Neuronal stem cell (in vitro differentiated cells): Measurements from ENCODE around the gene NTRK3.

Source experiments
- DNase-seq: peaks from one replicate; pipeline ENCODE4 v3.0.0-alpha.2; 2013; ENCODE audit warnings: low spot score
- H2AFZ ChIP-seq: one replicate; pipeline ENCODE4 v1.6.1; 2013; ENCODE audit warnings: mild to moderate bottlenecking, low read length, inconsistent platforms
- H2AK5ac ChIP-seq: 2 replicates; pipeline ENCODE4 v1.6.1; 2013; ENCODE audit warnings: low read depth, mild to moderate bottlenecking, inconsistent platforms, low read length, moderate library complexity, mixed read lengths
- H2BK120ac ChIP-seq: 2 replicates; pipeline ENCODE4 v1.6.1; 2013; ENCODE audit warnings: low read depth, mild to moderate bottlenecking, inconsistent platforms, low read length, moderate library complexity, mixed read lengths
- H2BK12ac ChIP-seq: one replicate; pipeline ENCODE4 v1.6.1; 2013; ENCODE audit warnings: low read length, inconsistent platforms
- H2BK15ac ChIP-seq: 2 replicates; pipeline ENCODE4 v1.6.1; 2013; ENCODE audit warnings: mild to moderate bottlenecking, low read length, inconsistent platforms, mixed read lengths
- H2BK5ac ChIP-seq: one replicate; pipeline ENCODE4 v1.6.1; 2013; ENCODE audit warnings: inconsistent platforms, mild to moderate bottlenecking, low read length, moderate library complexity
- H3K14ac ChIP-seq: one replicate; pipeline ENCODE4 v1.6.1; 2013; ENCODE audit warnings: low read length, inconsistent platforms
- H3K18ac ChIP-seq: 2 replicates; pipeline ENCODE4 v1.6.1; 2013; ENCODE audit warnings: low read length, inconsistent platforms
- H3K23ac ChIP-seq: 2 replicates; pipeline ENCODE4 v1.6.1; 2013; ENCODE audit warnings: low read depth, mild to moderate bottlenecking, mixed read lengths, low read length, inconsistent platforms; ENCODE audit not compliant: poor library complexity
- H3K27ac ChIP-seq: replicated peaks from 3 replicates; pipeline ENCODE4 v1.5.1; 2013; ENCODE audit warnings: low read length, inconsistent platforms
- H3K27me3 ChIP-seq, 3 experiments: 2 replicates each; pipeline ENCODE4 v1.6.1; 2013; ENCODE audit warnings: low read length in 3 of 3, mild to moderate bottlenecking in 2 of 3, inconsistent platforms in 1 of 3, low read depth in 1 of 3, mixed read lengths in 1 of 3, moderate library complexity in 1 of 3; ENCODE audit not compliant: control insufficient read depth in 3 of 3, insufficient read depth in 3 of 3
- H3K36me3 ChIP-seq, 2 donors: replicated peaks in 1 of 2; 2 replicates each; pipeline ENCODE4 v1.6.1; 2013; ENCODE audit warnings: low read length in 2 of 2; ENCODE audit not compliant: control insufficient read depth in 2 of 2, insufficient read depth in 2 of 2
- H3K4ac ChIP-seq: 2 replicates; pipeline ENCODE4 v1.6.1; 2013; ENCODE audit warnings: inconsistent platforms, mild to moderate bottlenecking, low read length, moderate library complexity
- H3K4me1 ChIP-seq, 2 donors: 1 replicate in 1 of 2; 2 replicates in 1 of 2; pipeline ENCODE4 v1.6.1; 2013; ENCODE audit warnings: low read length in 2 of 2, low read depth in 1 of 2; ENCODE audit not compliant: control insufficient read depth in 2 of 2, insufficient read depth in 1 of 2
- H3K4me2 ChIP-seq: one replicate; pipeline ENCODE4 v1.6.1; 2013; ENCODE audit warnings: mild to moderate bottlenecking, low read length, inconsistent platforms; ENCODE audit not compliant: insufficient read depth, poor library complexity, severe bottlenecking
- H3K4me3 ChIP-seq, 2 donors: 2 replicates each; pipeline ENCODE4 v1.5.1; 2013; ENCODE audit warnings: low read length in 2 of 2, mild to moderate bottlenecking in 2 of 2, inconsistent platforms in 1 of 2, moderate library complexity in 1 of 2
- H3K79me1 ChIP-seq: one replicate; pipeline ENCODE4 v1.6.1; 2013; ENCODE audit warnings: low read depth, mild to moderate bottlenecking, inconsistent platforms, low read length, moderate library complexity
- H3K9ac ChIP-seq: one replicate; pipeline ENCODE4 v1.6.1; 2013; ENCODE audit warnings: mild to moderate bottlenecking, low read depth, low read length, inconsistent platforms; ENCODE audit not compliant: poor library complexity
- H3K9me3 ChIP-seq, 2 donors: replicated peaks in 1 of 2; 2 replicates each; pipeline versions ENCODE3 to v1.6.1; 2013; ENCODE audit warnings: low read length in 2 of 2, mild to moderate bottlenecking in 2 of 2, inconsistent platforms in 1 of 2, low read depth in 1 of 2, mixed read lengths in 1 of 2, moderate library complexity in 1 of 2; ENCODE audit not compliant: control insufficient read depth in 2 of 2, insufficient read depth in 1 of 2
- H4K8ac ChIP-seq: one replicate; pipeline ENCODE4 v1.6.1; 2013; ENCODE audit warnings: low read depth, mild to moderate bottlenecking, inconsistent platforms, low read length, moderate library complexity
- H4K91ac ChIP-seq: one replicate; pipeline ENCODE4 v1.6.1; 2013; ENCODE audit warnings: low read length, low read depth, mild to moderate bottlenecking, inconsistent platforms; ENCODE audit not compliant: poor library complexity
- WGBS, 2 donors: extraction: QIAGEN DNeasy Blood & Tissue Kit; methylation state at CpG; one replicate each; pipeline ENCODE4 v1.1.7; 2013; ENCODE audit warnings: missing lambda C conversion rate in 2 of 2, mixed read lengths in 1 of 2; ENCODE audit not compliant: insufficient read length in 2 of 2, insufficient replicate concordance in 1 of 2; ENCODE audit errors: extremely low coverage in 2 of 2; 5-methylcytosine and 5-hydroxymethylcytosine counted together

NTRK3 gene

GRCh38 chr15:87860743-87861142 lies 395.8 kb downstream of the NTRK3 start:
- Histone ChIP-seq H3K4me3 (no peak overlapping the region), H3K27me3 (no peaks in the 10 kb centered on the region), H3K27ac (no peak overlapping the region), H2AFZ (no peak overlapping the region), H3K9me3 (no peaks in the 10 kb centered on the region), H3K23ac (no peak overlapping the region), H3K4me2 (no peak overlapping the region), H3K79me1 (no peaks in the 10 kb centered on the region), H3K36me3 (no peaks in the 10 kb centered on the region), H2BK5ac (no peak overlapping the region), H2BK120ac (no peak overlapping the region), H3K9ac (no peak overlapping the region), H3K18ac (no peak overlapping the region), H2BK12ac (no peak overlapping the region), H2AK5ac (no peak overlapping the region), H4K91ac (no peak overlapping the region), H2BK15ac (no peak overlapping the region), H3K14ac (no peak overlapping the region), H4K8ac (no peak overlapping the region), H3K4me1 (no peaks in the 10 kb centered on the region), H3K4ac (no peak overlapping the region)
- no peak for DNase-seq
- WGBS, 2 donors, result no CpG with 5 or more reads among the region's 3 CpGs

GRCh38 chr15:87858651-87859050 lies 397.9 kb downstream of the NTRK3 start:
- Histone ChIP-seq H4K8ac (no peak overlapping the region), H2BK12ac (no peak overlapping the region), H2BK5ac (no peak overlapping the region), H3K18ac (no peak overlapping the region), H2BK15ac (no peak overlapping the region), H2BK120ac (no peak overlapping the region), H3K23ac (no peak overlapping the region), H3K4me1 (no peaks in the 10 kb centered on the region), H3K4me2 (no peak overlapping the region), H3K79me1 (no peaks in the 10 kb centered on the region), H2AK5ac (no peak overlapping the region), H3K9me3 (no peaks in the 10 kb centered on the region), H3K27ac (no peak overlapping the region), H3K27me3 (no peaks in the 10 kb centered on the region), H3K14ac (no peak overlapping the region), H2AFZ (no peak overlapping the region), H4K91ac (no peak overlapping the region), H3K36me3 (no peaks in the 10 kb centered on the region), H3K4me3 (no peak overlapping the region), H3K4ac (no peak overlapping the region), H3K9ac (no peak overlapping the region)
- DNase-seq, result no peak
- WGBS, 2 donors, result no CpG with 5 or more reads among the region's 2 CpGs

GRCh38 chr15:87851497-87851896 lies 405.0 kb downstream of the NTRK3 start:
- Histone ChIP-seq H4K91ac (no peak overlapping the region), H2BK5ac (no peak overlapping the region), H2BK12ac (no peak overlapping the region), H3K4me1 (no peaks in the 10 kb centered on the region), H2BK15ac (no peak overlapping the region), H2AK5ac (no peak overlapping the region), H3K27ac (no peak overlapping the region), H3K4ac (no peak overlapping the region), H3K18ac (no peak overlapping the region), H3K9me3 (no peaks in the 10 kb centered on the region), H2AFZ (no peak overlapping the region), H3K14ac (no peak overlapping the region), H3K4me2 (no peak overlapping the region), H3K9ac (no peak overlapping the region), H3K4me3 (no peak overlapping the region), H3K36me3 (no peaks in the 10 kb centered on the region), H3K79me1 (no peaks in the 10 kb centered on the region), H2BK120ac (no peak overlapping the region), H4K8ac (no peak overlapping the region), H3K27me3 (no peaks in the 10 kb centered on the region), H3K23ac (no peak overlapping the region)
- no peak for DNase-seq
- no CpG with 5 or more reads among the region's 2 CpGs for WGBS, 2 donors

- no peak overlapping the region for H3K27ac ChIP-seq
- no peaks in the 10 kb centered on the region for H3K27me3 ChIP-seq
- H3K14ac ChIP-seq, result no peak overlapping the region
- H2BK120ac ChIP-seq, result no peak overlapping the region
- no peak overlapping the region for H3K23ac ChIP-seq
- H4K8ac ChIP-seq, result no peak overlapping the region
- H2BK5ac ChIP-seq, result no peak overlapping the region
- no CpG with 5 or more reads among the region's 4 CpGs for WGBS, 2 donors
- no peak overlapping the region for H4K91ac ChIP-seq
- no peaks in the 10 kb centered on the region for H3K9me3 ChIP-seq
- H3K18ac ChIP-seq, result no peak overlapping the region
- H3K4ac ChIP-seq, result no peak overlapping the region
- no peaks in the 10 kb centered on the region for H3K4me1 ChIP-seq
- H2BK12ac ChIP-seq, result no peak overlapping the region
- H3K9ac ChIP-seq, result no peak overlapping the region
- no peaks in the 10 kb centered on the region for H3K36me3 ChIP-seq
- no peak overlapping the region for H3K4me2 ChIP-seq
- H3K4me3 ChIP-seq, result no peak overlapping the region
- H3K79me1 ChIP-seq, result no peaks in the 10 kb centered on the region
- no peak overlapping the region for H2AFZ ChIP-seq
- H2AK5ac ChIP-seq, result no peak overlapping the region
- no peak for DNase-seq
- no peak overlapping the region for H2BK15ac ChIP-seq
Measured at GRCh38 chr15:87850916-87851315, 405.6 kb downstream of the NTRK3 start.
